Stimulated activated CD8-positive, alpha-beta memory T cell treated with anti-CD3 and anti-CD28 coated beads, Interleukin-7, amount 100 ng/mL, for 24 hours (primary cell): Measurements from ENCODE around the gene NALF2.

Experiments
- DNase-seq: peaks from one replicate; pipeline ENCODE4 v3.0.0-alpha.2; 2020; ENCODE audit warnings: low read depth

The NALF2 gene

DNA sequence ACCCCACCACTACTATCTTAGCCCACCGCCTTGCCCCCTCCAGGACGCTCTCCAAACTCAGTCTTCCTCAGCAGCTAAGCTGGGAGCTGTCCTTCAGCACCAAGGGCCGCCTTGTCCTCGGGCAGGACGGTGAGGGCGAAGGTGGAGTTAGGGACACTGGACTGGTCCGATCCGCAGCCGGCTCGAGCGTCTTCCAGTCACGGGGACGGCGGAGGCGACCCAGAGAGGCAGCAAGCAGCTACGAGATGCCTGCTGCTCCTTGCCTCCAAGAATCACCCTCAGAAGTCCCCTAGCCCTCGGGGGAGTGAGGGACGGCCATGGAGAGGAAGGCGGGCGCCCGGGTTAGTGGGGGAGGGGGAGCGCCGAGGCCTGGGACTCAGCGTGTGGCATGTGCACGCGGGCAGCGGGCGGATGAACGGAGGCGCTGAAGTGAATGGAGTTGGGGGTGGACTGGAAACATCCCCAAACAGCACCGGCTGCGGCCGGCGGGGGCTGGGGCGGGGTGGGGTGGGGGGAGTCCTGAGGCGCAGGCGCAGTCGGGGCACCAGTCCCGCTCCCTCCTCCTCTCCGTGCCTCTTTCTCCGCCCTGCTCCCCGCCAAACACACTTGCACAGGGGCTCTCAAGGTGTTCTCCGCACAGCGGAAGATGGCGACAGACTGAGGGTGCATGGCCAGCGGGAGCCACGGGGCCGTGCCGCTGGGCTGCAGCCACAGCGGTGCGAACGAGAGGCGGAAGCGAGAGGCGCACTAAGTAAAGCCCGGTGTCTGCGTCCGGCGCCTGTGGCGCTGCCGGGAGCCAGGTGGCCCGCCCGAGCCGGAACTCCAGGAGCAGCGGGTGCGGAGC is at the start of gene NALF2:
Gene NALF2 (plus strand): TSS at position 545 of the 844 bp plus-strand sequence. CDS start 957 bp downstream, outside the sequence.
- DNase-seq = no peak

DNA sequence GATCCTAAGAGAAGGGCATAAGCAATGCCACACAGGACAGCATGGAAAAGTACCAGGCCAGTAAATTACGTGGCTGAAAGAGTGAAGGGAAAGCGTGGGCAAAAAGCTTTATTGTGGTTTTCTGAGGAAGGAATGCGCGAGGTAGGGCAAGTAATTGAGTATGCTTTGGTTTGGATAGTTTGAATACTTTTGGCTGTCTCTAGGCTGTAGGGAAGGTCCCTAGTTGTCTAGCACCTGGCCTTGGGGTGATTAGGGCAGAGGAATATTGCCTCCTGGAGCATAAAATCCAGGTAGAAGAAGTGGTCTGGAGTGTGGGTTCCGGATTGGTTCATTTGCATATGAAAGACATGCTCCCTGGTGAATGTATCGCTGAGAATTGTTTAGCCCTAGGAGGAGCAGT is 46.4 kb upstream of the NALF2 start:
- DNase-seq = no peak

DNA sequence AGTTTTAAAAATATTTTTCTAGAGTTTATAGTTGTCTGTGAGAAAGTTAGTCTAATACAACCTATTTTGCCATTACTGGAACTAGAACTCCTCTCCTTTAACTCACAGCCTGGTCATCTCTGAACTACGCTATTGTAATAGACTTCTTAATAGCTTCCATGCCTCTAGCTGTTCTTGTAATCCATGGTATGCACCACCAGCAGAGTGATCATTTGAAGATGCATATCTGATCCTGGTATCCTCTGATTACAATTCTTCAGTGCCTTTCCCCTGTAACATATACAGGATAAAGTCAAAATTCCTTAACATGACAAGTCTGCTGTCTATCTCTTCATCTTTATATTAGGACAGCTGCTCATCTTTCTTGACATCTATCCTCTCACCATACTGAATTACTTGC is 37.6 kb upstream of the NALF2 start:
- DNase-seq = no peak

DNA sequence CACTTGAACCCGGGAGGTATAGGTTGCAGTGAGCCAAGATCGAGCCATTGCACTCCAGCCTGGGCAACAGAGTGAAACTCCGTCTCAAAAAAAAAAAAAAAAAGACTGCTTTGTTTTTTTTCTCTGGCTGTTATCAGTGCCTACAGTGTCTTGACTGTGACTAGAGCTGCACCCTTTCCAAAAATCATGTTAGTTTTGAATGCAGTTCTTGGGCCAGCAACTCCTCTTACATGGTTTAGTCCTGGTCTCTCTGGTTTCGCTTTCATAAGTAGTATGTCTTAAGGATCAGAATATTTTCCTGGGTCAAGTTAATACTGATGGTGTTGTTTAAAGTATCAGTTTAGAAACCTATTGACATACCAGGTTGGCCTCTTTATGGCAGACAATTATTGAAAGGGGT is 34.2 kb upstream of the NALF2 start:
- no peak for DNase-seq

DNA sequence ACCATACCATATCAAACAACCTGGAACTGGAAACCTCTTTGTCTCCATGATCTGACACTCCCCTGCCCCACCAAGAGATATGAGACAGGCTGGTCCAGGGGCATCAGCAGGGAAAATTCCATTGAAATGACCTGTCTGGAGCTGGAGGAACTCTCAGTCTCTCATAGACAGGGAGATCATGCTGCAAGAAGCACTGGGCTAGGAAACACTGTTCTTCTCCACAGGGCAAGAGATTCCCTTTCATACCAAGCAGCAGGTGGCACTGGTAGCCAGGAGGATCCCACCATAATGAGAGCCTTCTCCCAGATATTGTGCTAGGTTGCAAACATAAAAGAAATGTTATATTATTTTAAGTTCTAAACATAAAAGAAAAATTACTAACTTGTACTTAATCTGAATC is 14.5 kb upstream of the NALF2 start:
- no peak for DNase-seq

DNA sequence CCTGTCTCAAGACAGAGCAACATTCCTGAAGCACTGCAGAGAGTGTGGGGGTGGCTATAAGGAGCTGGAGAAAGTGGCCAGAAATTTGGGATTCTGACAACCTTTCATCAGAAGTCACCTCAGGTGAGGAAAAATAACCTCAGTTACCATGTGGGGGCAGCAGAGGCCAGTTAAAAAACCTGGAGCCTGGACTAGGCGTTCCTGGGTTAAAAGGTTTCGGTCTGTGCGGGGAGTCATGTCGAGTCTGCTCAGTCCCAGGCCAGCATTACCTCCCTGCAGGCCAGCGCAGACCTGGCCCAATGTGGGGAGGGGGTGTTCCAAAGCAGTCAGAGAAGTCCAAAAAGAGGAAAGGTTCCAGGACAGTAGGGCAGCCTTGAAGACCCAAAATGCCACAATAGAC is 10.9 kb upstream of the NALF2 start:
- DNase-seq = no peak

DNA sequence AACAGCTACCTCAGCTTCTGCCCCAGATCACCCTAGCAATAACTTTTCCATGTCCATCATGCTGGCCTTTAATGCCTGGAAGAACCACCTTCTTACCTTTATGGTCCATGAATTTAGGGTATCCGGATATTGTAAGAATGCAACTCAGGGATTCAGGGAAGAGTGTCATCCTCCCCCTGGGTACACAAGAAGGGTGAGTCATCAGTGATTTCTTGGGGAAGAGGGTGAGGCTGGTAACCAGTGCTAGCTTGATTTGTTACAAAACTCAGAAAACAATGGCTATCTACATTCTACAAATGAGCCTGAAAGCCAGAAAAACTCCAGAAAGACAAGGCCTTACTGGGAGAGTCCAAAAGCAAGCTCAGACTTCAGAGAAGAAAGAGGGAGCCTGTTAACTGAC is 10.4 kb upstream of the NALF2 start:
- no peak for DNase-seq

DNA sequence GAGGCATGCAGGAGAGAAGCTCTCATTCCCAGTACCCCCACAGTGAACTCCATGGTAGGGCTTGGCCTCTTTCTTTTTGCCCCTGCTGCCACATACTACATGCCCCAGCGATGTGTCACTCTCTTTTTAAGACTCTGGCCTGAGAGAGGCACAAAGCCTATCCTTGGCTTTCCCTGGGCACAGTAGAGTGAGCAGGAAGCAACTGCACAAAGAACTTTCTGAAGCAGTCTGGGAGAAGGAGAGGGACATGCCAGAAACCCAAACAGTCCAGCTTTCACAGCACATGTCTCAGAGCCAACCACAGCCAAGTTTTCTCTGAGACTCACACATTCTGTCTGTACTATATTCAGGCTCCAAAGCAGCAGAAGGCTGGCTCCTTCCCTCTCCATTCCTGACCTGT is 7.9 kb upstream of the NALF2 start:
- DNase-seq = no peak

DNA sequence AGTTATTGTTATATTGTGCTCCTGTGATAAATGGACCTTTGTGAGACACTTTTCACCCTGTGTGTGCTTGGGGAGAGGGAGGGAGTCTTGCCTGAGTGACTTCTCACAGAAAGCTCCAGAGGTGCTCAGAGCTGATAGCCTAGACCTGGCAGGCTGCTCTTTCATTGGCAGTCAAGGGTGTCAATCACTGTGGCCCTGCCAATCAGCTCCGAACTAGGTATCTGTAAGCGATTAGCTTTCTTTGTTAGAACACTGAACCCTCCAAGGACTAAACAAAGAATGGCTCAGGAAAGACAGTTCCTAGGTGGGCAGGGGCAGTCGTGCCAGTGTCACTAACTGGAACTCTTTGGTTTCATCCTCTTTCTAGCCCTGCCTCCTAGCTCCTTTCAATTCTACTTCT is 2.7 kb upstream of the NALF2 start:
- no peak for DNase-seq

DNA sequence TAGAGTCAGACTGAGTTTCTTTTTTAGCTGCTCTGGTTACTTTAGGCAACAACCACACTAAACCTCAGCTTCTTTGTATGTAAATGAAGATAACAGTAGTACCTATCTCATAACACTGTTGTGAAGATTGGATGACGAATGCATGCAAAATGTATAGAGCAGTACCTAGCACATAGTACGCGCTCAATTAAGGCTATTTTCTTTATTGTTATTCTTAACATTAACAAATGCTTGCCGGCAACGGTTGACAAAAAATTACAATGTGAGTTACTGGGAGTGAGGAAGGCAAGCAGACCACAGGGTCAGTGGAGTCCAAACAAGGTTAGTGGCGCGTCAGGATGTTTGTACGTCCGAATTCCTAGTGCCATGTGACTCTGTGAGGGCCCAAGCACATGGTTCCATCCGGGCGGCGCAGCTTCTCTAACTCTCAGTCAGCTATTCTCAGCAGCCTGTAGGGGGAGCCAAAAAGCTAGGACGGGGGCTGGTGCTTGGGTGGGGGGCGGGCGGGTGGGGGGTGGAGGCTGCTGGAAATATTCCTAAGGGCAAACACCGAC is 821 bp upstream of the NALF2 start:
- no peak for DNase-seq

DNA sequence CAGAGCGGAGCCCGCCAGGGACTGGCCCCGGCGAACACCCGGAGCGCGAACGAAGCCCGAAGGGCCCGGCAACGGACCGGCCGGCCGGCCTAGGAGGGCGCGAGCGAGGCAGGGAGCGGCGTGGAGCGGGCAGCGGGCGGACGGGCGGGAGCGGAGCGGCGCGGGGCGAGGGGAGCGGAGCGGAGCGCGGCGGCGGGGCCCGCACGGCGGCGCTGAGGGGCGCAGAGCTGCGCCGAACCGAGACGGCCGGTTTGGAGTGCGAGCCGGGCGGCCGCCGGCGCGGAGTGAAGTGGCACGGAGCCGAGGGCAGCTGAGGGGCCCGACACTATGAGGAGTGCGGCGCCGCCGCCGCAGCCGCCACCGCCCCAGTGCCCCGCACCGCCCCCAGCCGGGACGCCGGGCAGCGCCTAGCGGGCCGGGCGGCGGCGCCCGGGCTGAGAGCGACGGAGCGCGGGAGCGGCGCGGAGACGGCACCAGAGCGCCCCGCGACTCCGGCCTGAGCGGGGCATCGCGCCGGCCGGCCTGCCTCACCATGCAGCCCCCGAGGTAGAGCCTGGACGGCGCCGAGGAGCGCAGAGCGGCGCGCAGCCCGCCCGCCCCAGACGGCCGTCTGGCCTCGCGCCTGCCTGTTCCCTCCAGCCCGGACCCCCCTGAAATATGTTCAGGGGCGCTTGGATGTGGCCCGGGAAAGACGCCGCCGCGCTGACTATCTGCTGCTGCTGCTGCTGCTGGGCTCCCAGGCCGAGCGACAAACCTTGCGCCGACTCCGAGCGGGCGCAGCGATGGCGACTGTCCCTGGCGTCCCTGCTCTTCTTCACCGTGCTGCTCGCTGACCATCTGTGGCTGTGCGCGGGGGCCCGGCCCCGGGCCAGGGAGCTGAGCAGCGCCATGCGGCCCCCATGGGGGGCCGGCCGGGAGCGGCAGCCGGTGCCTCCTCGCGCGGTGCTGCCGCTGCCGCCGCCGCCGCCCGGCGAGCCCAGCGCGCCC is 793 bp downstream of the NALF2 start:
- DNase-seq = no peak

DNA sequence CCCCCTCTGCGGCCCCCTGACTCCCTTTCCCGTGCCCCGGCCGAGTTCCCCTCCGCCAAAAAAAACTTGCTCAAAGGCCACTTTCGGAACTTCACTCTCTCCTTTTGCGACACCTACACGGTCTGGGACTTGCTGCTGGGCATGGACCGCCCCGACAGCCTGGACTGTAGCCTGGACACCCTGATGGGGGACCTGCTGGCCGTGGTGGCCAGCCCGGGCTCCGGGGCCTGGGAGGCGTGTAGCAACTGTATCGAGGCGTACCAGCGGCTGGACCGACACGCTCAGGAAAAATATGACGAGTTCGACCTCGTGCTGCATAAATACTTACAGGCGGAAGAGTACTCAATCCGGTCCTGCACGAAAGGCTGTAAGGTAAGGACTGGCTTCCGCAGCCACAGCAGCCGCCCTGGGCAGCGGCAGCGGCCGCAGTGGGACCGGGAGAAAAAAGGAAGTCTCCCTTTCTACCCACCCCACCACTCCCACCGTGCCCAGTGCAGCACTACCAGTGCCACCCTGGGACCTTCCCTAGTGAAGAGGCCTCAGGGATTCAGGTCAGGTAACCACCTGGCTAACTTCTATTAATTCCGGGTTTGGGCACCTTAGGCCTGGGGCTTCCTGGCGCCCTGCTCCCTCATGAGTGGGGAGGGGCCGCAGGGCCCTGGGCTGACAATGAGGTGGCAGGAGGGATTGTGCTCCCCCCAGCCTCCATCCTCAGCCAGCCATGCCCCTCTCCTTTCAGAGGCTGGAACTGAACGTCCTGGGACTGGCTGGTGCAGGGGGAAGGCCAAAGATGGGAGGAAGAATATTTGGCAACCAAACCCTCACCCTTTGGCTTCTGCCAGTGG is 1.9 kb downstream of the NALF2 start:
- DNase-seq = no peak

DNA sequence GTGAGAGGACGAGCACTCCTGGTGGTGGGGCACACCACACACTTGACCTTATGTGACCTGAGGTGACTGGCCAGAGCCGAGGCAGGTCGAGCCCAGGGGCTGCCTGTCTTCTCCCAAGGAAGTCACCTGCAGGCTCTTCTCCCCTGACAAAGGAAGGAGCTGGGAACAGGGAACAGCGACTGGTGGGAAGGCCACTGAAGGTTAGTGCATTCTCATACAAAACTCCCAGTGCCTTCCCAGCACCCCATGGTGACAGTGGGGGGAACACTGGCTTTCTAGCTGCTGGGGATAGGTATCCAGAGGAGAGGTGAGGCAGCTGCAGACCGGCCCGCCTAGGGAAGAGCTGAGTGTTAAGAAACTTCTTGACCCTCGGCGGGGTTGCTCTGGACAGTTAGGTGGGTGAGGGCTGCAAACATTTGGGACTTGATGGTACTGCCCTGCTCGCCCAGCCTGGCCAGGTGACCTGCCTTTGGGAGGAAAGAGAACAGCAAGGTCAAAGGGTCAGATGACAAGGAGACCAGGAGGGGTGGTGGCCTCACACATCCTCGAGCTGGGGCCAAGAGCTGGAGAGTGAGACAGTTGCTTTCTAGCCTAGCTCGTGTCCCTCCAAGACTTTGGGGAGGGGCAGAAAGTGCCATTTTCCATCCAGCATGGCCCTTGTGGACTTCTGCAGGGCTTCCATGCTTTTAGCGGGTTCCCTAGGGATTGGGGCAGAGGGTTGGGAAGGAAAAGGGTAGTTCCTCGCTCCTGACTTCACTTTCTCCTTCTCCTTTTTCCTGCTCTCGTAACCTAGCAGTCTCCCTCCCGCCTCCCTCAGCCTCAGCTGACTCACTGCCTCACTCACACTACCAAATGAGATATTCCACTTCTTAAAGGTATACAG is 2.7 kb downstream of the NALF2 start:
- no peak for DNase-seq

DNA sequence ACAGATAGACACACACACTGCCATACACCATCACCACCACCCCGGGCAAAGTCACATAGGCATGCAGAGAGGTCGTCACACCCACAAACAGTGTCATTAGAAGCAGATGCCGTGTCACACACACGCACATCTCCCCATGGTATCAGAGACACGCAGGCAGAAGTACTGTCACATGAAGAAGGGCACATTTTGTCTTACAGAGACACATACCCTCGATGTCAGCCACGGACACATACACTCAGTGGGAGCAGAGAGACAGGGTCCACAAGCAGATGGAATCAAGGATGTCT is 3.3 kb downstream of the NALF2 start:
- DNase-seq = no peak

DNA sequence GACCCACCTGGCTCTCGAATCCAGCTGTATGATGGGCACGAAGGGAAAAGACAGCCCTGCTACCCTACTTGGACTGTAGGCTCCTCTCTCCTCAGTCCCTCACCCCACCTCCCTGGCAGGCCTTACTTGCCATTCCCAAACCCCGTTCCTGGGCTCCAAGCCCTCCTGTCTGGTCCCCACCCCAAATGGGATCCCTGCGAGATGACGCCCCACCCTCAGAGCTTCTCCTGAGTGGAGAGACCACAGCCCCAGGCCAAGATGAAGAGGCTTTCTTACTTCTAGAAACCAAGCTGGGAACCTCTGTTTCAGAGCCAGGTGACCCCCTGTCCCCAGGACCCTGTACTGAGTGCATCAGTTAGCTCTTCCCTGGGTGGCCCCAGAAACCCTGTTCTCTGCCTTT is 4.5 kb downstream of the NALF2 start:
- no peak for DNase-seq

DNA sequence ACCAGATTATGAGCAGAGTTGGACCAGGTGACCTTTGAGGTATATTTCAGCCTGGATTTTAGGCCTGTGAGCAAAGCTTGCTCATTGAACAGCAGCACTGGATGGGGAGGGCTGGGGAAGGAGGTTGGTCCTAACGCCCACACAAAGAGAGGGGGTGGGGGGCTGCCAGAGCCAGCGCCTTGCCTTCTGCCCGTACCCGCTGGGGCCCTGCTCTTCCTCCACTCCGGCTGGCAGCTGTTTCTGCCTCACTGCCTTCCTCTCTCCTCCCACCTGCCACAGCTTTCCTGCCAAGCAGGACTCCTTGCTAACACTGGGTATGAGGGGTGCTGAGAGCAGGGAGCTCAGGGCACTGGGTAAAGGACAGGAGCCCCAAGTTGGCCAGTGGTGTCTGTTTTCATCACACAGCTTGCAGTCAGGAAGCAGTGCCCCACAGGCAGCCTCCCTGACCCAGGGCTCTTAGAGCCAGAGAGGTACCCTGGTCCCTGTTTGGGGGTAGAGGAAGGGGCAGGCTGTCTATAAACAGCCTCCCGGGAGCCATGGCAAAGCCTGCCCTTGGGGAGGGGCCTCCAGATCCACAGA is 6.1 kb downstream of the NALF2 start:
- DNase-seq = no peak

DNA sequence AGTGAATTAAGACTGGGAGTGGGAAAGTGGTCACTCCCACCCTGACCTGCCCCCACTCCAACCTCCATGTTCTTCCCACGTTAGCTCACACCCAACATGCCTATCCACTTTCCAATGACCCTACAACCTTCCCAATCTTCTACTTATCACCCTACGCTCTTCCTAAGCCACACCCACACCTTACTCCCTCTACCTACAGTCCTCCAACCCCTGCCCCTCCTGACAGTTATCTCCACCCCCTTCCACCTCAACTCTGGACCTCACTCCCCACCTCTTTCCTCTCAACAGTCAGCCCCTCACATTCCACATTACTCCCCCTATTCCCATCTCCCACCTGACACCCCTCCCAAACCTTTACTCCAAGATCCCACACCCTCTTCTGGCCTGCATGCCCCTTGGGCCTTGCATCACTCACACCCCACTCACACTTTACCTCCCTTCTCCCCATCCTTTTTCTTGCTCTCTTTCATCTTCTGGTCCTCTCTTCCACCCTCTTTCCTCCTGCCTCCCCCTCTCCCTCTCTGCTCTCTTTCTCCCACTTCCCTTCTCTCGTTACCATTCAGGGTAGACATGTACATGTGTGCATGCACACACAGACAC is 6.9 kb downstream of the NALF2 start:
- no peak for DNase-seq

DNA sequence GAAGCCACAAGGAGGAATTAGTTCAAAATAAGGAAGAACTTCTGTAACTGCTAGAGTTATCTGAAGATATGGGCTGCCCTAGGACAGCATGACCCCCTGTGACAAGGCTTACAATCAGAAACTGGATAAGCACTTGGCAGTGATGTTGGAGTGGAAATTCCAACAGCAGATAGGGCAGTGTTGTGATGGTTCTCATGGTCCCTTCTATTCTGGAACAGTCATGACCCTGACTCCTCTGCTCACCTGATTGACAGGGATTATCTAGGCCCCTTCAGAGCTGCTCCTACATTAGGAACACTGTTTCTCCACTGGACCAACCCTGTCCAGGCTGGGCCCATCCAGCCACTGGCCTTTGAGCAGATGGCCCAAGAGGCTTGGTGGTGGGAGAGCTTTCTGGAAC is 17.9 kb downstream of the NALF2 start:
- DNase-seq = no peak

DNA sequence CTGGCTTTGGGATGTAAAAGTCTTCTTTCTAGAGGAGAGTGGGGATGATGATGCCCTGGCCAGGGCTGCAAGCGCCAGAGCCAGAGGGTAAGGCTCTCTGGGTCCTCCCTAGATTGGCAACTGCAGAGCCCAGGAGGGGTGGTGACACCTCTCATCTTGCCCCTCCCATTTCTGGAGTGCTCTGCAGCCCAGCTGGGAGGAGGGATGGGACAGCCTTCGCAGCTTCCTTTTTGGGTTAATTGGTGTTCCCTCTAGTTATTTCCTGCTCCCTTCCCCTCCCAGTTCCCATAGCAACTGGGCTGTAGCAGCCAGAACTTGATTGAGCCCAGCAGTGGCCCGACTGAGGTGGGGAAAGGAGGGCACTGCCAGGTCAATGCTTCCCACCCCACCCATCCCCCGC is 19.2 kb downstream of the NALF2 start:
- no peak for DNase-seq

DNA sequence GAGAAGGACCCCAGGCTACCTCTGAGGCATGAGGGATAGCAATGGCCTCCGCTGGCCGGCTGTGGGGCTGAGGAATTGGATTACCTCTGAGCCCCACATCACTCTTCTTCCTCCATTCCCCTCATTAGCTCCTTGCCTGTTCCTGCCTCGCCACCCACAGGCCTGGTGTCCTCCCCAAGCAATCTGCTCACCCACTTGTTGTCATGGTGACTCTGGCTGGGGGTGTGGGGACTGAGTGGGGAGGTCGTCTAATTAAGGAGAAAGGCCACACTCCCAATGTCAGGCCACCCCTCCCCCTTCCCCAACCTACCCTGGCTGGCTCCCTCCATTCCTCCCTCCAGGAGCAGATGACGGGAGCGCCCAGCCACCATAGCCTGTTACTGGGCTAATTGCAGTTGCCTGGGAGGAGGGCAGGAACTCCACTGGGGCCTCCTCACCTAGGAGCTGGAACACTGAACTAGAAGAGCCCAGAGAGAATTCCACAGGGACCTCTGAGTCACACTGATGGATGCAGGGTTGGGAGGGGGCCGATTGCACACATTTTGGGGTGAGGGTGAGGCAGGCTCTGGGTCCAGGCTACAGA is 20.7 kb downstream of the NALF2 start:
- DNase-seq = no peak
